Sigmoid colon (tissue), 7 donors: ENCODE data around the gene SLC66A1. TPM values are rescaled to one million over a fixed set of nuclear protein-coding genes. Genes with fewer than 3 reads are reported as not detected.
A peak's percentile ranks its signal among the peaks of the same experiment; 100 is the strongest.

Source experiments
- DNase-seq: peaks from one replicate; pipeline ENCODE4 v3.0.0-alpha.2; 2019
- H3K27ac ChIP-seq, 4 donors: fragments of 200-600 bp; sonication (generic); one replicate each; pipeline ENCODE4 v1.5.1; 2016 to 2019; ENCODE audit warnings: mild to moderate bottlenecking in 1 of 4
- H3K27me3 ChIP-seq, 3 donors: fragments of 200-600 bp; sonication (generic); one replicate each; pipeline ENCODE4 v1.5.1; 2019; ENCODE audit warnings: mild to moderate bottlenecking in 1 of 3
- H3K36me3 ChIP-seq, 4 donors: fragments of 200-600 bp; sonication (generic); one replicate each; pipeline ENCODE4 v1.5.1; 2016 to 2019
- H3K4me1 ChIP-seq, 4 donors: fragments of 200-600 bp; sonication (generic); one replicate each; pipeline ENCODE4 v1.5.1; 2017 to 2019
- H3K4me3 ChIP-seq, 4 donors: fragments of 200-600 bp; sonication (generic); one replicate each; pipeline ENCODE4 v1.5.1; 2017 to 2019; ENCODE audit warnings: mild to moderate bottlenecking in 2 of 4, moderate library complexity in 1 of 4
- H3K9me3 ChIP-seq, 4 donors: fragments of 200-600 bp in 3 of 4; sonication (generic) in 3 of 4; one replicate each; pipeline versions ENCODE4 v1.5.1 to v1.6.1; 2013 to 2019
- EP300 ChIP-seq, 4 donors: sonication (generic); formaldehyde crosslinking; IDR thresholded peaks; one replicate each; pipeline ENCODE4 v1.6.1; 2017; ENCODE audit warnings: antibody characterized with exemption in 4 of 4
- POLR2A ChIP-seq, 2 donors: fragments of 450-650 bp; IDR thresholded peaks; one replicate each; pipeline ENCODE4 v1.6.1; 2016; ENCODE audit warnings: antibody characterized with exemption in 2 of 2, mild to moderate bottlenecking in 2 of 2, moderate library complexity in 2 of 2
- POLR2AphosphoS5 ChIP-seq, 4 donors: sonication (generic); formaldehyde crosslinking; IDR thresholded peaks; one replicate each; pipeline ENCODE4 v1.6.1; 2017; ENCODE audit warnings: antibody characterized with exemption in 4 of 4
- WGBS, 2 donors: extraction: QIAGEN DNeasy Blood & Tissue Kit; methylation state at CpG; one replicate each; pipeline ENCODE4 v1.1.7; 2013; 5-methylcytosine and 5-hydroxymethylcytosine counted together
- intact Hi-C: fragments of 100-400 bp; cut with DNase I; formaldehyde crosslinking; loops from one replicate; pipeline ENCODE4 v1.15.1; 2023
- polyA plus RNA-seq, 3 donors: library from polyadenylated mRNA; stranded (reverse); fragments of 200-250 nt; gene quantifications; one replicate each; pipeline ENCODE4 v1.2.3, GENCODE V29; 2013
- total RNA-seq, 4 donors: library from RNA; depleted of rRNA; stranded (reverse); fragments of >200 nt; gene quantifications; one replicate each; pipeline ENCODE4 v1.1.0, GENCODE V29; 2016
- TF ChIP-seq, protein P1 (sequence below), 4 experiments: fragments of 450-650 bp in 3 of 4; fragments of 200-600 bp in 1 of 4; IDR thresholded peaks; one replicate each; pipeline ENCODE4 v1.5.1; 2016 to 2019; ENCODE audit warnings: antibody characterized with exemption in 4 of 4, mild to moderate bottlenecking in 3 of 4, moderate library complexity in 2 of 4
- donor health status: healthy with polysubstance abuse.
- donor health status: Bipolar disorder and iron deficiency.
- donor health status: healthy.

SLC66A1 gene
- total and polyA plus RNA-seq, 7 donors = 5.1 to 16.0 (median 8.1) TPM

DNA sequence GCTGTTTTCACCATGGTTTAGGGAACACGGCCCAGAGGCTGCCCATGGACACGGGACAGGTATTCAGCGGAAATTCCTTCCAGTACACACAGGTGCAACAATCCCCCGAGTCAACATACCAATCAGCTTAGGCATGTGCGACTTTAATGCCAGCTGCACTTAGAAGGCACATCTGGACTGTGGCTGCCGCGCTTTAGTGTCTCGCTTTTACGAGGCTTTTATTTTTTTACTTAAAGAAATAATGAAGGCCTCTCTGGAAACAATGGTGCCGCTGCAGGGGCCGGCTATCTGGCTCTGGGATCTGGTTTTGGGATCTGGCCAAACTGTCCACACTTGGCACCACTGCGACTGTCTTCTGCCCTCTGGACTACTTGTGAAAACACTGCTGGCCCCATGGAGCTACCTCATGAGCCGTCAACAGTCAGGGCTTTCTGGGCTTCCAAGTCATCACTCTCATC is 55.5 kb downstream of the SLC66A1 start:
- intact Hi-C loops = no loop called here
- H3K36me3 ChIP-seq = peaks cover 0 to 35% (median 5%) of the 10 kb centered on the region in 4 donors
- H3K27me3 ChIP-seq = no peaks in the 10 kb centered on the region
- peaks cover 0 to 56% (median 38%) of the 10 kb centered on the region in 4 donors for H3K4me1 ChIP-seq
- WGBS, 2 donors = 37 to 61% methylated on average over 13 of the region's 13 CpGs
- H3K4me3 ChIP-seq = no peak overlapping the region
- no peaks in the 10 kb centered on the region for H3K9me3 ChIP-seq
- H3K27ac ChIP-seq = peak overlapping the region in 2 of 4 donors; percentile 28 to 50
- no peak for DNase-seq
- TF ChIP-seq, protein P1, sequence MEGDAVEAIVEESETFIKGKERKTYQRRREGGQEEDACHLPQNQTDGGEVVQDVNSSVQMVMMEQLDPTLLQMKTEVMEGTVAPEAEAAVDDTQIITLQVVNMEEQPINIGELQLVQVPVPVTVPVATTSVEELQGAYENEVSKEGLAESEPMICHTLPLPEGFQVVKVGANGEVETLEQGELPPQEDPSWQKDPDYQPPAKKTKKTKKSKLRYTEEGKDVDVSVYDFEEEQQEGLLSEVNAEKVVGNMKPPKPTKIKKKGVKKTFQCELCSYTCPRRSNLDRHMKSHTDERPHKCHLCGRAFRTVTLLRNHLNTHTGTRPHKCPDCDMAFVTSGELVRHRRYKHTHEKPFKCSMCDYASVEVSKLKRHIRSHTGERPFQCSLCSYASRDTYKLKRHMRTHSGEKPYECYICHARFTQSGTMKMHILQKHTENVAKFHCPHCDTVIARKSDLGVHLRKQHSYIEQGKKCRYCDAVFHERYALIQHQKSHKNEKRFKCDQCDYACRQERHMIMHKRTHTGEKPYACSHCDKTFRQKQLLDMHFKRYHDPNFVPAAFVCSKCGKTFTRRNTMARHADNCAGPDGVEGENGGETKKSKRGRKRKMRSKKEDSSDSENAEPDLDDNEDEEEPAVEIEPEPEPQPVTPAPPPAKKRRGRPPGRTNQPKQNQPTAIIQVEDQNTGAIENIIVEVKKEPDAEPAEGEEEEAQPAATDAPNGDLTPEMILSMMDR (IDR thresholded peaks at IDR 0.05) = no peak
- TF ChIP-seq EP300 (IDR thresholded peaks at IDR 0.05) = no peak
- TF ChIP-seq POLR2A (IDR thresholded peaks at IDR 0.05) = no peak
- no peak for TF ChIP-seq POLR2AphosphoS5 (IDR thresholded peaks at IDR 0.05)

DNA sequence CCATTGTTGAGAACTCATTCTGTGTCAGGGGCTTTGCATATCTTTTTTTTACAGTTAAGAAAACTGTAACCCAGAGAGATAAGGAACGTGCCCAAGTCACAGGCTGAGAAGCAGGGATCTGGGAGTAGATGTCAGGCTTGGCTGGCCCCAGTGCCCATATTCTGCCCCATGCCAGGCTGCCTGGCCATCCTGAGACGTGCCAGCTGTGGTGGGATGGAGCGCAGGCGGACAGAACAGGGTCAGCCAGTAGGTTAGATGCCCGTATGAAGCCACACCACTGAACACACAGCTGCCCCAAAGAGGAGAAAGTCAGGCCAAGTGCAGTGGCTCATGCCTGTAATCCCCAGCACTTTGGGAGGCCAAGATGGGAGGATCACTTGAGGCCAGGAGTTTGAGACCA is 55.9 kb downstream of the SLC66A1 start:
- peak overlapping the region in 2 of 4 donors; percentile 28 to 50 for H3K27ac ChIP-seq

DNA sequence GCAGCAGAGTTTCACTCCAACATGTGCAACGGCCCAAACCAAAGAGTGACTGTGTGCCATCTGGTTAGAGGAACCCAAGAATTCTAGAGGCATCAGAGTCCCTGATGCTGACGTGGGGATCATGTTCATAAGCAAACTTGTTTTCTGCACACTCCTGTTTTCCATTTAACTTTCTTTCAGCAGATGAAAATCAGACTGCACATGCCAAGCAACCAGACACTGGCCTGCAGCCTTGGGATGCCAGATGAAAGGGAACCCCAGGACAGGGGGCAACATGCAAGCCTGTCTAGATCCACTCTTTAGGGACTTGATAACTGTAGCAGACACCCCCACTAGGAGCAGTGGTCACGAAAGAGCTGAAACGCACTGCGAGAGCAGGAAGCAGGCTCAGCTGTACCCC is 56.8 kb downstream of the SLC66A1 start:
- no peak for DNase-seq
- H3K27me3 ChIP-seq = no peaks in the 10 kb centered on the region
- intact Hi-C loops = no loop called here
- H3K9me3 ChIP-seq = no peaks in the 10 kb centered on the region
- TF ChIP-seq POLR2A (IDR thresholded peaks at IDR 0.05) (no peak), POLR2AphosphoS5 (IDR thresholded peaks at IDR 0.05) (no peak), EP300 (IDR thresholded peaks at IDR 0.05) (no peak)
- TF ChIP-seq, protein P1 (IDR thresholded peaks at IDR 0.05) = no peak
- WGBS, 2 donors = 86 to 90% methylated on average over 5 of the region's 5 CpGs
- H3K4me3 ChIP-seq = no peak overlapping the region
- H3K36me3 ChIP-seq = peaks cover 0 to 37% (median 5%) of the 10 kb centered on the region in 4 donors
- H3K4me1 ChIP-seq = peaks cover 0 to 63% (median 44%) of the 10 kb centered on the region in 4 donors
- peak overlapping the region in 1 of 4 donors; percentile 14 for H3K27ac ChIP-seq

More for the DNA sequence above, 55.9 kb downstream of the SLC66A1 start:
- 86 to 92% methylated on average over 5 of the region's 5 CpGs for WGBS, 2 donors
- Histone ChIP-seq H3K4me1 (peaks cover 0 to 58% (median 40%) of the 10 kb centered on the region in 4 donors), H3K27me3 (no peaks in the 10 kb centered on the region), H3K4me3 (no peak overlapping the region), H3K9me3 (no peaks in the 10 kb centered on the region), H3K36me3 (peaks cover 0 to 35% (median 5%) of the 10 kb centered on the region in 4 donors)
- intact Hi-C loops = no loop called here
- no peak for DNase-seq
- TF ChIP-seq, protein P1 (IDR thresholded peaks at IDR 0.05) = no peak
- TF ChIP-seq POLR2AphosphoS5 (IDR thresholded peaks at IDR 0.05) (no peak), EP300 (IDR thresholded peaks at IDR 0.05) (no peak), POLR2A (IDR thresholded peaks at IDR 0.05) (no peak)

DNA sequence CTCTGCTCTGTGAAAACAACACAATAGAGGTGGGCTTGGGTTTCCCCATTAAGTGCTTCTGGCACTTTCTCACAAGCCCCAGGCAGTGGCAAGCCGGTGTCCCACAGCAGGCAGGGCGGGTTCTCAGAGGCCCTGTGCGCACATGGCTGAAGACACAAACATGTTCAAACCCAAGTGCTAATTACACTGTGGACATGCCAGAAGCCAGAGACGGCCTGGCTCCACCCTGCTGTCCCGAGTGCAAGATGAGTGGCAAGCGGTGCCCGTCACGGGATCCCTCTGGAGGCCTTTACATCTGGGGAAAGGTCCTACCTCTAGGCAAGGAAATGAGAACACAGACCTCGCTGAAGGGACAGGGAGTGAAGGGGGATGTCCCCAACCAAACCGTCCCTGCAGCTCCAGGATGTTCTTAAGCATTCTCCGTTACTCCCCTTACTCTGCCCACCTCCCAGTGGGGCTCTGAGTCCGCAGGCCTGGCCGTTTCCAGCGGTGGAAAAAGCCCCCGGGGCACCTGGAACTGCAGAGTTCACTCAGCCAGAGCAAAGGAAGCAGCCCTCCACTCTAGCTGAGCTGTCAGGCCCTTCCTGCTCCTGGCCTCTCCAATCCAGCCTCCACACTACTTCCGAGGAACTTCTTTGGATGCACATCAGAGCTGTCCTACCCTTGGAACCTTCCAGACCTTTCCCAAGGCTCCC is 57.4 kb downstream of the SLC66A1 start:
- Histone ChIP-seq H3K4me3 (no peak overlapping the region), H3K4me1 (peaks cover 0 to 59% (median 44%) of the 10 kb centered on the region in 4 donors), H3K27ac (peak overlapping the region in 3 of 4 donors; percentile 14 to 48 (median 46)), H3K36me3 (peaks cover 0 to 42% (median 5%) of the 10 kb centered on the region in 4 donors), H3K27me3 (no peaks in the 10 kb centered on the region), H3K9me3 (no peaks in the 10 kb centered on the region)
- DNase-seq = no peak
- 88% methylated on average over 16 of the region's 16 CpGs for WGBS, 2 donors
- intact Hi-C loops = no loop called here
- TF ChIP-seq POLR2AphosphoS5 (IDR thresholded peaks at IDR 0.05) (no peak), EP300 (IDR thresholded peaks at IDR 0.05) (no peak), POLR2A (IDR thresholded peaks at IDR 0.05) (no peak)
- TF ChIP-seq, protein P1 (IDR thresholded peaks at IDR 0.05) = no peak
